ENCODE data around the gene TBC1D10A. TPM values are rescaled to one million over a fixed set of nuclear protein-coding genes. Genes with fewer than 3 reads are reported as not detected.

The TBC1D10A gene
- total RNA-seq, 4 donors from 2014 or later = 27.9 to 72.2 (median 45.7) TPM

GRCh38 chr22:30371981-30372380 lies 45.2 kb upstream of the TBC1D10A start:
- Histone ChIP-seq H3K9me3 (no peaks in the 10 kb centered on the region), H3K36me3 (no peaks in the 10 kb centered on the region), H3K27ac (no peak overlapping the region), H3K4me1 (no peaks in the 10 kb centered on the region), H3K4me3 (no peak overlapping the region), H3K27me3 (no peaks in the 10 kb centered on the region)
- WGBS, 2 donors (ENCODE audit: low coverage in 1 of 2) = 65 to 75% methylated on average over 4 to 13 of the region's 13 CpGs
- in situ Hi-C loops (cut with MboI; ENCODE audit: low pct_ligation_motif_present in 1 of 4, low pct_unique_long_range_greater_than_20kb in 1 of 4, low sequenced_read_pairs in 3 of 4) (loop anchor here in 1 of 4 donors (25.0 kb wide), 1 partner anchor 260 kb away; no protein-coding TSS in a partner anchor), intact Hi-C loops (cut with DNase I; ENCODE audit: low total_unique reads) (no loop called here)
- no peak for DNase-seq
- TF ChIP-seq CTCF (IDR thresholded peaks at IDR 0.05) (no peak), POLR2A (IDR thresholded peaks at IDR 0.05) (no peak), EP300 (IDR thresholded peaks at IDR 0.05; ENCODE audit: low read depth) (no peak)

- Histone ChIP-seq H3K4me1 (no peaks in the 10 kb centered on the region), H3K9me3 (no peaks in the 10 kb centered on the region)
Measured at GRCh38 chr22:30371321-30371720, 44.6 kb upstream of the TBC1D10A start.

GRCh38 chr22:30370641-30371230 lies 44.0 kb upstream of the TBC1D10A start:
- no peaks in the 10 kb centered on the region for H3K4me1 ChIP-seq
- in situ Hi-C loops (cut with MboI; ENCODE audit: low pct_ligation_motif_present in 1 of 4, low pct_unique_long_range_greater_than_20kb in 1 of 4, low sequenced_read_pairs in 3 of 4) = loop anchor here in 1 of 4 donors (25.0 kb wide), 1 partner anchor 258 kb away; no protein-coding TSS in a partner anchor
- TF ChIP-seq EP300 (IDR thresholded peaks at IDR 0.05; ENCODE audit: low read depth) (no peak), CTCF (IDR thresholded peaks at IDR 0.05) (no peak)
- no peaks in the 10 kb centered on the region for H3K36me3 ChIP-seq
- H3K9me3 ChIP-seq = no peaks in the 10 kb centered on the region
- DNase-seq = no peak
- H3K27me3 ChIP-seq = no peaks in the 10 kb centered on the region
- WGBS, 2 donors (ENCODE audit: low coverage in 1 of 2) = 77 to 91% methylated on average over 5 to 19 of the region's 19 CpGs
- intact Hi-C loops (cut with DNase I; ENCODE audit: low total_unique reads) = no loop called here
- no peak overlapping the region for H3K27ac ChIP-seq
- no peak overlapping the region for H3K4me3 ChIP-seq

More at GRCh38 chr22:30371321-30371720, 44.6 kb upstream of the TBC1D10A start:
- no peaks in the 10 kb centered on the region for H3K27me3 ChIP-seq
- 91% methylated on average over 9 of the region's 9 CpGs; no CpG with 5 or more reads in 1 of the 2 donors for WGBS, 2 donors (ENCODE audit: low coverage in 1 of 2)
- no peak for DNase-seq
- TF ChIP-seq CTCF (IDR thresholded peaks at IDR 0.05) (no peak), POLR2AphosphoS5 (IDR thresholded peaks at IDR 0.05) (no peak), POLR2A (IDR thresholded peaks at IDR 0.05) (no peak), EP300 (IDR thresholded peaks at IDR 0.05; ENCODE audit: low read depth) (no peak)
- intact Hi-C loops (cut with DNase I; ENCODE audit: low total_unique reads) = no loop called here
- no peak overlapping the region for H3K4me3 ChIP-seq
- in situ Hi-C loops (cut with MboI; ENCODE audit: low pct_ligation_motif_present in 1 of 4, low pct_unique_long_range_greater_than_20kb in 1 of 4, low sequenced_read_pairs in 3 of 4) = loop anchor here in 1 of 4 donors (25.0 kb wide), 1 partner anchor 259 kb away; no protein-coding TSS in a partner anchor
- no peak overlapping the region for H3K27ac ChIP-seq
- H3K36me3 ChIP-seq = no peaks in the 10 kb centered on the region

GRCh38 chr22:30368420-30368819 lies 41.7 kb upstream of the TBC1D10A start:
- WGBS, 2 donors (ENCODE audit: low coverage in 1 of 2) = 92% methylated on average over 9 of the region's 9 CpGs; no CpG with 5 or more reads in 1 of the 2 donors
- no peaks in the 10 kb centered on the region for H3K4me1 ChIP-seq
- H3K36me3 ChIP-seq = no peaks in the 10 kb centered on the region
- no peak overlapping the region for H3K4me3 ChIP-seq
- in situ Hi-C loops (cut with MboI; ENCODE audit: low pct_ligation_motif_present in 1 of 4, low pct_unique_long_range_greater_than_20kb in 1 of 4, low sequenced_read_pairs in 3 of 4) = loop anchor here in 1 of 4 donors (25.0 kb wide), 1 partner anchor 256 kb away; no protein-coding TSS in a partner anchor
- no peaks in the 10 kb centered on the region for H3K9me3 ChIP-seq
- no peak overlapping the region for H3K27ac ChIP-seq
- TF ChIP-seq POLR2AphosphoS5 (IDR thresholded peaks at IDR 0.05) (no peak), CTCF (IDR thresholded peaks at IDR 0.05) (no peak), POLR2A (IDR thresholded peaks at IDR 0.05) (no peak), EP300 (IDR thresholded peaks at IDR 0.05; ENCODE audit: low read depth) (no peak)
- intact Hi-C loops (cut with DNase I; ENCODE audit: low total_unique reads) = no loop called here
- H3K27me3 ChIP-seq = no peaks in the 10 kb centered on the region
- no peak for DNase-seq
